Measurements from ENCODE around the gene CPEB4. TPM values are rescaled to one million over a fixed set of nuclear protein-coding genes. Genes with fewer than 3 reads are reported as not detected.

The CPEB4 gene
- total and polyA plus RNA-seq, 2 of the 8 experiments (the other 6 are each of a cell fraction or from before 2014, with no cell fraction given) = 8.4 to 13.4 TPM

DNA sequence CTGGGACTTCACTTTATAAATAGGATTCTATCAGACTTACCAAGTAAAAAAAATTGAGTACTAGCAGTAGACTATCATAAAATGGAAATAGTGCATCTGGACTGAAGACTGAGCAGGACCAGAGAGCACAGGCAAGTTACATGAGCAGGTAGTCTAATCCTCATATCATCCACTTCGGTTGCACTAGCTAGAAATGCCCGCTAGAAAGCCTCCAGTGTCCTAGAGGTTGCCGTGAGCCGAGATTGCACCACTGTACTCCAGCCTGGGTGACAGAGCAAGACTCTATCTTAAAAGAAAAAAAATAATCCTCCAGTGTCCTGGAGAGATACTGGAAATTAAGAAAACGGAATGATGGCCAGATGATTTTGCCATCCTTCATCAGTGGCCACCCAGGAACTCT, 120.8 kb downstream of the CPEB4 start (continued):
- TF ChIP-seq, protein P1, sequence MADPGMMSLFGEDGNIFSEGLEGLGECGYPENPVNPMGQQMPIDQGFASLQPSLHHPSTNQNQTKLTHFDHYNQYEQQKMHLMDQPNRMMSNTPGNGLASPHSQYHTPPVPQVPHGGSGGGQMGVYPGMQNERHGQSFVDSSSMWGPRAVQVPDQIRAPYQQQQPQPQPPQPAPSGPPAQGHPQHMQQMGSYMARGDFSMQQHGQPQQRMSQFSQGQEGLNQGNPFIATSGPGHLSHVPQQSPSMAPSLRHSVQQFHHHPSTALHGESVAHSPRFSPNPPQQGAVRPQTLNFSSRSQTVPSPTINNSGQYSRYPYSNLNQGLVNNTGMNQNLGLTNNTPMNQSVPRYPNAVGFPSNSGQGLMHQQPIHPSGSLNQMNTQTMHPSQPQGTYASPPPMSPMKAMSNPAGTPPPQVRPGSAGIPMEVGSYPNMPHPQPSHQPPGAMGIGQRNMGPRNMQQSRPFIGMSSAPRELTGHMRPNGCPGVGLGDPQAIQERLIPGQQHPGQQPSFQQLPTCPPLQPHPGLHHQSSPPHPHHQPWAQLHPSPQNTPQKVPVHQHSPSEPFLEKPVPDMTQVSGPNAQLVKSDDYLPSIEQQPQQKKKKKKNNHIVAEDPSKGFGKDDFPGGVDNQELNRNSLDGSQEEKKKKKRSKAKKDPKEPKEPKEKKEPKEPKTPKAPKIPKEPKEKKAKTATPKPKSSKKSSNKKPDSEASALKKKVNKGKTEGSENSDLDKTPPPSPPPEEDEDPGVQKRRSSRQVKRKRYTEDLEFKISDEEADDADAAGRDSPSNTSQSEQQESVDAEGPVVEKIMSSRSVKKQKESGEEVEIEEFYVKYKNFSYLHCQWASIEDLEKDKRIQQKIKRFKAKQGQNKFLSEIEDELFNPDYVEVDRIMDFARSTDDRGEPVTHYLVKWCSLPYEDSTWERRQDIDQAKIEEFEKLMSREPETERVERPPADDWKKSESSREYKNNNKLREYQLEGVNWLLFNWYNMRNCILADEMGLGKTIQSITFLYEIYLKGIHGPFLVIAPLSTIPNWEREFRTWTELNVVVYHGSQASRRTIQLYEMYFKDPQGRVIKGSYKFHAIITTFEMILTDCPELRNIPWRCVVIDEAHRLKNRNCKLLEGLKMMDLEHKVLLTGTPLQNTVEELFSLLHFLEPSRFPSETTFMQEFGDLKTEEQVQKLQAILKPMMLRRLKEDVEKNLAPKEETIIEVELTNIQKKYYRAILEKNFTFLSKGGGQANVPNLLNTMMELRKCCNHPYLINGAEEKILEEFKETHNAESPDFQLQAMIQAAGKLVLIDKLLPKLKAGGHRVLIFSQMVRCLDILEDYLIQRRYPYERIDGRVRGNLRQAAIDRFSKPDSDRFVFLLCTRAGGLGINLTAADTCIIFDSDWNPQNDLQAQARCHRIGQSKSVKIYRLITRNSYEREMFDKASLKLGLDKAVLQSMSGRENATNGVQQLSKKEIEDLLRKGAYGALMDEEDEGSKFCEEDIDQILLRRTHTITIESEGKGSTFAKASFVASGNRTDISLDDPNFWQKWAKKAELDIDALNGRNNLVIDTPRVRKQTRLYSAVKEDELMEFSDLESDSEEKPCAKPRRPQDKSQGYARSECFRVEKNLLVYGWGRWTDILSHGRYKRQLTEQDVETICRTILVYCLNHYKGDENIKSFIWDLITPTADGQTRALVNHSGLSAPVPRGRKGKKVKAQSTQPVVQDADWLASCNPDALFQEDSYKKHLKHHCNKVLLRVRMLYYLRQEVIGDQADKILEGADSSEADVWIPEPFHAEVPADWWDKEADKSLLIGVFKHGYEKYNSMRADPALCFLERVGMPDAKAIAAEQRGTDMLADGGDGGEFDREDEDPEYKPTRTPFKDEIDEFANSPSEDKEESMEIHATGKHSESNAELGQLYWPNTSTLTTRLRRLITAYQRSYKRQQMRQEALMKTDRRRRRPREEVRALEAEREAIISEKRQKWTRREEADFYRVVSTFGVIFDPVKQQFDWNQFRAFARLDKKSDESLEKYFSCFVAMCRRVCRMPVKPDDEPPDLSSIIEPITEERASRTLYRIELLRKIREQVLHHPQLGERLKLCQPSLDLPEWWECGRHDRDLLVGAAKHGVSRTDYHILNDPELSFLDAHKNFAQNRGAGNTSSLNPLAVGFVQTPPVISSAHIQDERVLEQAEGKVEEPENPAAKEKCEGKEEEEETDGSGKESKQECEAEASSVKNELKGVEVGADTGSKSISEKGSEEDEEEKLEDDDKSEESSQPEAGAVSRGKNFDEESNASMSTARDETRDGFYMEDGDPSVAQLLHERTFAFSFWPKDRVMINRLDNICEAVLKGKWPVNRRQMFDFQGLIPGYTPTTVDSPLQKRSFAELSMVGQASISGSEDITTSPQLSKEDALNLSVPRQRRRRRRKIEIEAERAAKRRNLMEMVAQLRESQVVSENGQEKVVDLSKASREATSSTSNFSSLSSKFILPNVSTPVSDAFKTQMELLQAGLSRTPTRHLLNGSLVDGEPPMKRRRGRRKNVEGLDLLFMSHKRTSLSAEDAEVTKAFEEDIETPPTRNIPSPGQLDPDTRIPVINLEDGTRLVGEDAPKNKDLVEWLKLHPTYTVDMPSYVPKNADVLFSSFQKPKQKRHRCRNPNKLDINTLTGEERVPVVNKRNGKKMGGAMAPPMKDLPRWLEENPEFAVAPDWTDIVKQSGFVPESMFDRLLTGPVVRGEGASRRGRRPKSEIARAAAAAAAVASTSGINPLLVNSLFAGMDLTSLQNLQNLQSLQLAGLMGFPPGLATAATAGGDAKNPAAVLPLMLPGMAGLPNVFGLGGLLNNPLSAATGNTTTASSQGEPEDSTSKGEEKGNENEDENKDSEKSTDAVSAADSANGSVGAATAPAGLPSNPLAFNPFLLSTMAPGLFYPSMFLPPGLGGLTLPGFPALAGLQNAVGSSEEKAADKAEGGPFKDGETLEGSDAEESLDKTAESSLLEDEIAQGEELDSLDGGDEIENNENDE (IDR thresholded peaks at IDR 0.05; ENCODE audit: insufficient replicate concordance, low read length) = no peak
- TF ChIP-seq ASH2L (IDR thresholded peaks at IDR 0.05; ENCODE audit: low read length) (no peak), POLR2AphosphoS5 (IDR thresholded peaks at IDR 0.05; ENCODE audit: low read depth, low read length) (no peak), TEAD4 (IDR thresholded peaks at IDR 0.05; ENCODE audit: low read depth, low read length) (no peak), KDM1A (IDR thresholded peaks at IDR 0.05; ENCODE audit: borderline replicate concordance, low read length) (no peak), JUN (IDR thresholded peaks at IDR 0.05; ENCODE audit: low read depth, low read length) (no peak), CREB1 (IDR thresholded peaks at IDR 0.05) (no peak), KDM4A (IDR thresholded peaks at IDR 0.05; ENCODE audit: low read depth, low read length, severe bottlenecking) (no peak), TAF1 (IDR thresholded peaks at IDR 0.05; ENCODE audit: low read depth, low read length) (no peak), EP300 (IDR thresholded peaks at IDR 0.05; ENCODE audit: borderline replicate concordance in 1 of 2, low read depth in 2 of 2, low read length in 2 of 2) (no peak), CHD1 (IDR thresholded peaks at IDR 0.05; ENCODE audit: low read depth, low read length) (no peak)
- TF ChIP-seq, protein P2, sequence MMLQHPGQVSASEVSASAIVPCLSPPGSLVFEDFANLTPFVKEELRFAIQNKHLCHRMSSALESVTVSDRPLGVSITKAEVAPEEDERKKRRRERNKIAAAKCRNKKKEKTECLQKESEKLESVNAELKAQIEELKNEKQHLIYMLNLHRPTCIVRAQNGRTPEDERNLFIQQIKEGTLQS (IDR thresholded peaks at IDR 0.05; ENCODE audit: insufficient read depth, low read depth, low read length) = no peak

Data from H1 (cell line).